K562 (cell line): ENCODE measurements around the gene GYS1. TPM values are rescaled to one million over a fixed set of nuclear protein-coding genes. Genes with fewer than 3 reads are reported as not detected.

ENCODE experiments used
- ARID1B ChIP-seq: fragments of 450-650 bp; IDR thresholded peaks from 2 replicates; pipeline ENCODE4 v1.6.1; 2016; ENCODE audit warnings: antibody characterized with exemption, mild to moderate bottlenecking, inconsistent platforms
- ATF1 ChIP-seq, 2 experiments: fragments of 450-650 bp in 1 of 2; IDR thresholded peaks; 2 replicates each; pipeline ENCODE4 v1.6.1; 2016; ENCODE audit warnings: missing compliant biosample characterization in 1 of 2, missing genetic modification characterization in 1 of 2
- BHLHE40 ChIP-seq: IDR thresholded peaks from 2 replicates; pipeline ENCODE4 v1.6.1; 2011; ENCODE audit warnings: low read length, improper control_type of control experiment
- CGGBP1 ChIP-seq: fragments of 250-450 bp; sonication (Bioruptor Pico); IDR thresholded peaks from 2 replicates; pipeline ENCODE4 v1.9.0; 2021; ENCODE audit warnings: mild to moderate bottlenecking
- CREM ChIP-seq: IDR thresholded peaks from 2 replicates; pipeline ENCODE4 v1.6.1; 2014; ENCODE audit warnings: antibody characterized with exemption, low read depth
- DPF2 ChIP-seq: fragments of 450-650 bp; IDR thresholded peaks from 2 replicates; pipeline ENCODE4 v1.6.1; 2016
- EGR1 ChIP-seq: fragments of 450-650 bp; conservative IDR thresholded peaks from 2 replicates; pipeline ENCODE4 v1.6.1; 2017; ENCODE audit warnings: mild to moderate bottlenecking
- HOXB6 ChIP-seq: fragments of 250-450 bp; sonication (Bioruptor Pico); IDR thresholded peaks from 2 replicates; pipeline ENCODE4 v1.5.1; 2022; ENCODE audit warnings: mild to moderate bottlenecking, borderline replicate concordance
- HSF4 ChIP-seq: fragments of 250-450 bp; sonication (Bioruptor Pico); IDR thresholded peaks from 2 replicates; pipeline ENCODE4 v2.1.2; 2022; ENCODE audit warnings: mild to moderate bottlenecking, moderate library complexity, borderline replicate concordance
- JUND ChIP-seq, 2 experiments: IDR thresholded peaks; 2 replicates in 1 of 2; 3 replicates in 1 of 2; pipeline ENCODE4 v1.6.1; 2011; ENCODE audit warnings: borderline replicate concordance in 2 of 2, low read depth in 2 of 2, low read length in 2 of 2, improper control_type of control experiment in 1 of 2, missing biosample characterization in 1 of 2, missing genetic modification characterization in 1 of 2, missing genetic modification reagents in 1 of 2
- L3MBTL2 ChIP-seq: fragments of 450-650 bp; IDR thresholded peaks from 2 replicates; pipeline ENCODE4 v1.6.1; 2016; ENCODE audit warnings: mild to moderate bottlenecking, moderate library complexity
- LEF1 ChIP-seq: fragments of 450-650 bp; IDR thresholded peaks from 2 replicates; pipeline ENCODE4 v1.6.1; 2016; ENCODE audit warnings: mild to moderate bottlenecking
- NFIC ChIP-seq: fragments of 450-650 bp; IDR thresholded peaks from 2 replicates; pipeline ENCODE4 v1.6.1; 2017; ENCODE audit warnings: mild to moderate bottlenecking, inconsistent platforms
- POLR2G ChIP-seq: fragments of 200-400 bp; formaldehyde crosslinking; IDR thresholded peaks from 2 replicates; pipeline ENCODE4 v1.6.1; 2017; ENCODE audit warnings: low read depth, mild to moderate bottlenecking, antibody characterized with exemption, low read length, moderate library complexity
- RAD21 ChIP-seq, 2 experiments: fragments of 250-450 bp in 1 of 2; fragments of 450-650 bp in 1 of 2; sonication (Bioruptor Pico) in 1 of 2; formaldehyde crosslinking in 1 of 2; IDR thresholded peaks in 1 of 2; conservative IDR thresholded peaks in 1 of 2; 2 replicates each; pipeline versions ENCODE4 v1.4.0 to v1.8.0; 2020 to 2022; ENCODE audit warnings: mild to moderate bottlenecking in 2 of 2, moderate library complexity in 1 of 2
- SMARCA4 ChIP-seq: fragments of 450-650 bp; IDR thresholded peaks from 2 replicates; pipeline ENCODE4 v1.6.1; 2016
- SUPT5H ChIP-seq: fragments of 450-650 bp; IDR thresholded peaks from 2 replicates; pipeline ENCODE4 v1.6.1; 2016
- ZNF436 ChIP-seq: fragments of 250-450, 450-650 bp; sonication (Bioruptor Pico); formaldehyde crosslinking; IDR thresholded peaks from 2 replicates; pipeline ENCODE4 v1.7.0; 2020; ENCODE audit warnings: mild to moderate bottlenecking
- ZNF780A ChIP-seq: fragments of 250-450 bp; sonication (Bioruptor Pico); IDR thresholded peaks from 2 replicates; pipeline ENCODE4 v1.5.0; 2021; ENCODE audit warnings: mild to moderate bottlenecking
- polyA plus RNA-seq, 8 experiments: library from polyadenylated mRNA; depleted of rRNA in 4 of 8; stranded (reverse) in 5 of 8; unstranded in 3 of 8; fragments of >200 nt; fragmentation: Nextera tagmentation in 2 of 8; fragmentation: Illumina TruSeq in 1 of 8; extraction: Ambion mirVana in 2 of 8; extraction: Trizol in 1 of 8; gene quantifications; 2 replicates each; pipeline versions ENCODE4 v1.2.1 to v1.2.3, GENCODE V29; 2011 to 2014; ENCODE audit warnings: inconsistent platforms in 1 of 8, missing spikeins in 1 of 8
- total RNA-seq, 7 experiments: library from RNA; depleted of rRNA in 6 of 7; stranded (reverse); fragments of >200 nt in 6 of 7; fragmentation: Illumina TruSeq in 2 of 7; extraction: Trizol in 2 of 7; gene quantifications; 2 replicates each; pipeline versions ENCODE4 v1.2.1 to v1.2.3, GENCODE V29; 2011 to 2021; ENCODE audit warnings: low replicate concordance in 1 of 7
- TF ChIP-seq, protein P1 (sequence below), 2 experiments: IDR thresholded peaks in 1 of 2; conservative IDR thresholded peaks in 1 of 2; 2 replicates each; pipeline ENCODE4 v1.6.1; 2016; ENCODE audit warnings: low read depth in 2 of 2, mild to moderate bottlenecking in 1 of 2, missing compliant biosample characterization in 1 of 2, missing genetic modification characterization in 1 of 2, moderate library complexity in 1 of 2
- TF ChIP-seq, protein P2 (sequence below): fragments of 200-800 bp; sonication (Bioruptor generic); IDR thresholded peaks from 2 replicates; pipeline ENCODE4 v1.6.1; 2017; ENCODE audit warnings: missing genetic modification characterization, missing compliant biosample characterization

Gene GYS1
- total and polyA plus RNA-seq, 9 of the 15 experiments (the other 6 are each of a cell fraction or from before 2014, with no cell fraction given) = 1.9 to 31.1 (median 15.2) TPM

- no peak for TF ChIP-seq HOXB6 (CRISPR knock-in tag)
- TF ChIP-seq ARID1B = peak; percentile 23; the same call in 1 of the 2 replicates
- peak; percentile 95 for TF ChIP-seq EGR1
- peak; percentile 67 for TF ChIP-seq CREM
- TF ChIP-seq RAD21 (CRISPR knock-in tag; conservative IDR thresholded peaks at IDR 0.05 in 1 of 2, IDR thresholded peaks at IDR 0.05 in 1 of 2) = peak in 1 of 2 experiments; percentile 9; a peak in 1 of 4 replicates
- TF ChIP-seq, protein P1, sequence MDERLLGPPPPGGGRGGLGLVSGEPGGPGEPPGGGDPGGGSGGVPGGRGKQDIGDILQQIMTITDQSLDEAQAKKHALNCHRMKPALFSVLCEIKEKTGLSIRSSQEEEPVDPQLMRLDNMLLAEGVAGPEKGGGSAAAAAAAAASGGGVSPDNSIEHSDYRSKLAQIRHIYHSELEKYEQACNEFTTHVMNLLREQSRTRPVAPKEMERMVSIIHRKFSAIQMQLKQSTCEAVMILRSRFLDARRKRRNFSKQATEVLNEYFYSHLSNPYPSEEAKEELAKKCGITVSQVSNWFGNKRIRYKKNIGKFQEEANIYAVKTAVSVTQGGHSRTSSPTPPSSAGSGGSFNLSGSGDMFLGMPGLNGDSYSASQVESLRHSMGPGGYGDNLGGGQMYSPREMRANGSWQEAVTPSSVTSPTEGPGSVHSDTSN (CRISPR knock-in tag; IDR thresholded peaks at IDR 0.05; ENCODE audit: low read depth) = no peak
- TF ChIP-seq, protein P1 (tag; conservative IDR thresholded peaks at IDR 0.05; ENCODE audit: low read depth) = peak; percentile 73
- TF ChIP-seq LEF1 = 0 out of 2 replicates have a peak, but pooled peaks have one; percentile 19
- no peak for TF ChIP-seq CGGBP1 (CRISPR knock-in tag)
- TF ChIP-seq POLR2G = peak; percentile 30; the same call in 1 of the 2 replicates
- no peak for TF ChIP-seq HSF4 (CRISPR knock-in tag)
- no peak for TF ChIP-seq ZNF436 (CRISPR knock-in tag)
- peak; percentile 50; the same call in 1 of the 2 replicates for TF ChIP-seq JUND (IDR thresholded peaks at IDR 0.05; ENCODE audit: borderline replicate concordance, low read depth, low read length)
- no peak for TF ChIP-seq JUND (tag; IDR thresholded peaks at IDR 0.05; ENCODE audit: borderline replicate concordance, low read depth, low read length)
- 0 out of 2 replicates have a peak, but pooled peaks have one; percentile 29 for TF ChIP-seq SMARCA4
- TF ChIP-seq NFIC = peak; percentile 41; the same call in 1 of the 2 replicates
- TF ChIP-seq ZNF780A (CRISPR knock-in tag) = no peak
- no peak for TF ChIP-seq BHLHE40
- TF ChIP-seq L3MBTL2 = peak; percentile 16; the same call in 1 of the 2 replicates
- TF ChIP-seq DPF2 = peak; percentile 68
- 0 out of 2 replicates have a peak, but pooled peaks have one; percentile 39 for TF ChIP-seq SUPT5H
- TF ChIP-seq ATF1 (CRISPR knock-in tag; IDR thresholded peaks at IDR 0.05) = no peak
- TF ChIP-seq ATF1 (tag; IDR thresholded peaks at IDR 0.05) = peak; percentile 24; the same call in 1 of the 2 replicates
- TF ChIP-seq, protein P2, sequence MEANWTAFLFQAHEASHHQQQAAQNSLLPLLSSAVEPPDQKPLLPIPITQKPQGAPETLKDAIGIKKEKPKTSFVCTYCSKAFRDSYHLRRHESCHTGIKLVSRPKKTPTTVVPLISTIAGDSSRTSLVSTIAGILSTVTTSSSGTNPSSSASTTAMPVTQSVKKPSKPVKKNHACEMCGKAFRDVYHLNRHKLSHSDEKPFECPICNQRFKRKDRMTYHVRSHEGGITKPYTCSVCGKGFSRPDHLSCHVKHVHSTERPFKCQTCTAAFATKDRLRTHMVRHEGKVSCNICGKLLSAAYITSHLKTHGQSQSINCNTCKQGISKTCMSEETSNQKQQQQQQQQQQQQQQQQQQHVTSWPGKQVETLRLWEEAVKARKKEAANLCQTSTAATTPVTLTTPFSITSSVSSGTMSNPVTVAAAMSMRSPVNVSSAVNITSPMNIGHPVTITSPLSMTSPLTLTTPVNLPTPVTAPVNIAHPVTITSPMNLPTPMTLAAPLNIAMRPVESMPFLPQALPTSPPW (CRISPR knock-in tag) = 0 out of 2 replicates have a peak, but pooled peaks have one; percentile 12
Observed at GRCh38 chr19:48926909-48927308, 66.2 kb downstream of the GYS1 start (continued).
